Tibial artery (tissue), 4 donors: ENCODE results near the gene CARS1.

Source experiments
- DNase-seq, 2 donors: peaks; one replicate each; pipeline ENCODE4 v3.0.0-alpha.2; 2019
- H3K27ac ChIP-seq, 2 donors: fragments of 200-600 bp; sonication (generic) in 1 of 2; 1 replicate in 1 of 2; 2 replicates in 1 of 2; pipeline ENCODE4 v1.5.1; 2018 to 2019; ENCODE audit warnings: mild to moderate bottlenecking in 1 of 2
- H3K27me3 ChIP-seq, 2 donors: fragments of 200-600 bp; sonication (generic) in 1 of 2; one replicate each; pipeline versions ENCODE4 v1.5.1 to v1.6.0; 2016 to 2019
- H3K36me3 ChIP-seq, 3 donors: fragments of 200-600 bp; sonication (generic) in 2 of 3; one replicate each; pipeline ENCODE4 v1.5.1; 2016 to 2019; ENCODE audit warnings: mild to moderate bottlenecking in 2 of 3
- H3K4me1 ChIP-seq, 4 donors: fragments of 200-600 bp; sonication (generic) in 2 of 4; 1 replicate in 3 of 4; 2 replicates in 1 of 4; pipeline ENCODE4 v1.5.1; 2016 to 2019
- H3K4me3 ChIP-seq, 2 donors: fragments of 200-600 bp; sonication (generic) in 1 of 2; 1 replicate in 1 of 2; 2 replicates in 1 of 2; pipeline ENCODE4 v1.5.1; 2018 to 2019; ENCODE audit warnings: mild to moderate bottlenecking in 2 of 2
- H3K9me3 ChIP-seq, 3 donors: fragments of 200-600 bp; sonication (generic) in 1 of 3; one replicate each; pipeline ENCODE4 v1.5.1; 2016 to 2019
- intact Hi-C: fragments of 100-400 bp; cut with DNase I; formaldehyde crosslinking; loops from one replicate; pipeline ENCODE4 v1.15.0; 2023; ENCODE audit warnings: low total_unique reads
- TF ChIP-seq, protein P1 (sequence below), 2 experiments: fragments of 200-600 bp in 1 of 2; fragments of 450-650 bp in 1 of 2; IDR thresholded peaks; one replicate each; pipeline ENCODE4 v1.5.1; 2017 to 2019; ENCODE audit warnings: antibody characterized with exemption in 2 of 2, mild to moderate bottlenecking in 1 of 2, moderate library complexity in 1 of 2

The CARS1 gene

DNA sequence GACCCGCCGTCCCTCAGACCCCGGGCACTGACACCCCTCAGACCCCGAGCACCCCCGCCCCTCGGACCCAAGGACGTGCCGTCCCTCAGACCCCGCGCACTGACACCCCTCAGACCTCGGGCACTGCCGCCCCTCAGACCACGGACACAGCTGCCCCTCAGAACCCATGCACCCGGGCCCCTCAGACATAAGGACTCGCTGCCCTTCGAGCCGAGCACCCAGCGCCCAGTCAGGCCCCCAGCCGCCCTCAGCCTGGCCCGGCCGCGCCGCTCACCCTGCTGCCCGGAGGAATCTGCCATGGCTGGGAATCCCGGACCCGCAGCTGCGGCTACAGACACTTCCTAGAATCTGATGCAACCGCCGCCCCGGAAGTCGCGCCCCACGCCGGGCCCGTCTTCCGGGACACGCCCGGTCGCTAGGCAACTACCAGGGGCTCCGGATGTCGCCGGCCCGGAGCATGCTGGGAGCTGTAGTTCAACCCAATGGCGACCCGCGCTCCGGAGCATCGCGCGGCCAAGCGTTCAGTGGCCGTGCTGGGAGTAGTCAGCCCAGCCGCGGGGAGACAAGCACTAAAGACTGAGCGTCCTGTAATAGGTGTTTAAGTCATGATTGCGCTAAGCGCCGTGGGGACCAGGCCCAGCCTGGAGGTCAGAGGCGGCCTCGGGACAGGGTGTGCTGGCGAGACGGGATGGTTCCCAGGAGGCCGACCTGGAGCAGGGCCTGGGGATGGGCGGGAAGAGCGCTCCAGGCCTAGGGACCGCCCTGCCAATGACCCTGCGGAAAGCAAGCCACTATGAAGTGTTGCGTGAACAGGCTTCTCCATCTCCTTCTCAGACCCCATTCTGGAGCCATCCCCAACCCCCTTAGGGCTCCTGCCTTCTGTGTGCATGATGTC lies at the start of gene CARS1:
Gene CARS1 (minus strand): TSS at position 355 of the 895 bp plus-strand sequence. CDS start 56 bp downstream, at position 299.
- TF ChIP-seq, protein P1, sequence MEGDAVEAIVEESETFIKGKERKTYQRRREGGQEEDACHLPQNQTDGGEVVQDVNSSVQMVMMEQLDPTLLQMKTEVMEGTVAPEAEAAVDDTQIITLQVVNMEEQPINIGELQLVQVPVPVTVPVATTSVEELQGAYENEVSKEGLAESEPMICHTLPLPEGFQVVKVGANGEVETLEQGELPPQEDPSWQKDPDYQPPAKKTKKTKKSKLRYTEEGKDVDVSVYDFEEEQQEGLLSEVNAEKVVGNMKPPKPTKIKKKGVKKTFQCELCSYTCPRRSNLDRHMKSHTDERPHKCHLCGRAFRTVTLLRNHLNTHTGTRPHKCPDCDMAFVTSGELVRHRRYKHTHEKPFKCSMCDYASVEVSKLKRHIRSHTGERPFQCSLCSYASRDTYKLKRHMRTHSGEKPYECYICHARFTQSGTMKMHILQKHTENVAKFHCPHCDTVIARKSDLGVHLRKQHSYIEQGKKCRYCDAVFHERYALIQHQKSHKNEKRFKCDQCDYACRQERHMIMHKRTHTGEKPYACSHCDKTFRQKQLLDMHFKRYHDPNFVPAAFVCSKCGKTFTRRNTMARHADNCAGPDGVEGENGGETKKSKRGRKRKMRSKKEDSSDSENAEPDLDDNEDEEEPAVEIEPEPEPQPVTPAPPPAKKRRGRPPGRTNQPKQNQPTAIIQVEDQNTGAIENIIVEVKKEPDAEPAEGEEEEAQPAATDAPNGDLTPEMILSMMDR (IDR thresholded peaks at IDR 0.05) = peak in 1 of 2 experiments; percentile 19
- peaks cover 0 to 8% (median 7%) of the 10 kb centered on the region in 3 donors for H3K36me3 ChIP-seq
- H3K4me3 ChIP-seq = peak within 1 kb of the TSS; percentile 85 to 96
- intact Hi-C loops = no loop called here
- peak within 1 kb of the TSS; percentile 83 to 87 for H3K27ac ChIP-seq
- no peaks in the 10 kb centered on the region for H3K9me3 ChIP-seq
- no peaks in the 10 kb centered on the region for H3K27me3 ChIP-seq
- H3K4me1 ChIP-seq = peaks cover 0 to 24% (median 16%) of the 10 kb centered on the region in 4 donors
- DNase-seq = peak; percentile 97 to 98

DNA sequence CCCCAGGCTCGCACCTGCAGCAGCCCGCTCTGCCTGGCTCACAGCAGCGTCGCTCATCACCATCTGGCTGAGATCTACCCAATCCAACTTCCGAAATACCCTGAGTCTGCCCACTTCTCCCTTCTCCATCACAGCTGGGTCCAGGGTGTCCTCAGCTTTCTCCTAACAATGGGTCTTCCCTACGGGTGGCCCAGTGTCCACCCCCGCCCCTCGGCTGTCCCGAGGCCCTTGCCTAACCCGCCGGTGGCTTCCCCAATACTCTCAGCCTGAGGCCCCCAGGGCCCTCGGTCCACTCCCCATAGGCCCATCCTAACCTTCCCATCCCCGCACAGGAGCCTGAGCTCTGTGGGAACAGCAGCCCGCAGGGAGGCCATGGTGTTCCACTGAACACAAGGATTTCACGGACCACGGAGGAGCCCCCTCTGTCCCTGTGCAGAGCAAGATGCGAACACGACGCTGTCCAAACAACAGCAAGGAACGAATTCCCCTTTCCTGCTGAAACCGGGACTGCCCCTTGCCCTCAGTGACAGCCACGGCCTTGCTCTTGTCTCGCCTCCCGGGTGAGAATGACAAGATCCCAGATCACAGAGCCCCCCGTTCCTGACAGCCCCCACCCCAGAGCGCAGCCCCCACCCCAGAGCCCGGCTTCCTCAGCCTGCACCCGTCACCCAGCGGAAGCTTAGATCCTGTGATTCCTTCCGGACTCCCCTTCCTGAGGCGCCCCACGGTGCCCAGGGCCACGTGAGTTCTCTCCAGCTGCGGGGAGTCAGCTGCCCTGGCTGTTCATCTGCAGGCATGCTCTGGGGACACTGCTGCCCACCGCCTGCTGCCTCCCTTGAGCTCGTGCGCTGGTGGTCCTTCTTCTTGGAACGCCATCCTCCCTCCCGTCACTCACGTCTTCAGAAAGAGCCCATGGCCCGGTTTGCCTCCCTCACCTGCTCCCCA lies 48.8 kb upstream of the CARS1 start:
- Histone ChIP-seq H3K4me1 (no peaks in the 10 kb centered on the region), H3K27me3 (no peaks in the 10 kb centered on the region), H3K27ac (no peak overlapping the region), H3K9me3 (no peaks in the 10 kb centered on the region), H3K36me3 (peaks cover 38 to 90% (median 89%) of the 10 kb centered on the region in 3 donors), H3K4me3 (no peak overlapping the region)
- TF ChIP-seq, protein P1 (IDR thresholded peaks at IDR 0.05) = no peak
- intact Hi-C loops = loop anchor here (10.0 kb wide), 1 partner anchor 109 kb away; the partner anchor contains the start of gene MRGPRG
- DNase-seq = peak in 1 of 2 donors; percentile 61

DNA sequence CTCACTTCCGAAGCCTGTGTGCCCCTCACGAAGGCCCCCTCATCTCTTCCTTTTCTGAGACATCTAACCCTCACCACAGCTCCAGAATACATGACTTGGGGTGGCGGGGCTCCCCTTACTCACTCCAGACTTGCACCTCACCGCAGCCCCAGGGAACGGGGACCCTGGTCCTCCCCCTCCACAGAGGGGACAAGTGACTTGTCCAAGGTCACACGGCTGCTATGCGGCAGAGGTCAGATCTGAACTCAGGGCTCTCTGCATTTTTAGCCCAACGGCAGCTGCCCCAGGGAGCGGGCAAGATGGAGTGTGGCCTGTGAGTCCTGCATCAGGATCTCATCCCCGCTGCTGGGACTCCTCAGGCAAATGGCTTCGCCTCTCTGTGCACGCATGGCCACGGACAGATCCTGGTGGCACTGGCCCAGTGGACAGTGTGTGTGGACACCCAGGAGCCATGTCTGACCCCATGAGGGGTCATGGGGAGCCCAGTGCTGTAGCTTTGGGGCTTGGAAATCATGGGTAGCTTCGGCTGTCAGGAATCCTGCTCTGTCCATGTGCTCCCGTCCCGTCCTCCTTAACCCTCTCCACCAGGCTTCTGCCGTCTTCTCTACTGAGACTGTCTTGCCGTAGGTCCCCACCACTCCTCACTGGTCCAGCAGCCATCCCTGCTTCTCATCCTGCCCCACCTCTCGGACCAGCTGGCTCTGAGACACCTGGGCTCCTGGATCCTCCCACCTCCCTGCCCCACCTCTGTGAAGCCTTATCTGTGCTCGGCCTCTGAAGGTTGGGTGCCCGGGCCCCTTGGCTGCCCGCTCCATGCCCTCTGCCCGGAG lies 48.0 kb upstream of the CARS1 start:
- intact Hi-C loops = loop anchor here (10.0 kb wide), 1 partner anchor 110 kb away; the partner anchor contains the start of gene MRGPRG
- TF ChIP-seq, protein P1 (IDR thresholded peaks at IDR 0.05) = no peak
- Histone ChIP-seq H3K27ac (no peak overlapping the region), H3K27me3 (no peaks in the 10 kb centered on the region), H3K36me3 (peaks cover 43 to 99% (median 85%) of the 10 kb centered on the region in 3 donors), H3K9me3 (no peaks in the 10 kb centered on the region), H3K4me3 (no peak overlapping the region), H3K4me1 (no peaks in the 10 kb centered on the region)
- peak in 1 of 2 donors; percentile 57 for DNase-seq

DNA sequence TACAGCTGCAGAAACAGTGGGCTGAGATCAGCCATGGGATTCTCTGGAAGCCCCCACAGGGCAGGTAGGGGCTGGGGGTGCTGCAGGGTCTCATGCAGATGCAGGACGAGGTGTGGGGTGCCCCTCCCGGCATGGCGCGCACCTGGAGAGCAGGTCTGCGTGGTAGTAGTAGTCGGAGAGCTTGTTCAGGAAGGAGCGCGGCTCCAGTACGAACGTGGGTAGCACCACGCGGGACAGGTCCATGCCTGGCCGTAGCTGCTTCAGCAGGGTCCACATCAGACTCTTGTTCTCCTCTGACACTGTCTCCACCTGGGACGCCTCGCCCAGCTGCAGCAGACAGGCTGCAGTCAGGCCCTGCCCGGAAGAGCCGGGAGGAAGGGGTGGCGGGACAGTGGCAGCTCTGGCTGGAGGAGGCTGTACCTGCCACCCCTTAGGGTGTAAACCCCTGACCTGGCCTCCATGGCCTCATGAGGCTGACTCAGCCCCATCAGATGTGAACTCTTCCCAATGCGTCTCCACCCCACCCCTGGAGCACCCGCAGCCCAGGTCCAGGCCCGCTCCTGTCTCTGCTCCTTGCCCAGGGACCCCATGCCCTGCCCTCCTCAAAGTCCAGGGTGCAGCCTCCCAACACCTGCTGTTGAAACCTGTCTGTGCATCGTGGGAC lies 47.0 kb upstream of the CARS1 start:
- TF ChIP-seq, protein P1 (IDR thresholded peaks at IDR 0.05) = no peak
- DNase-seq = peak in 1 of 2 donors; percentile 62
- Histone ChIP-seq H3K4me1 (no peaks in the 10 kb centered on the region), H3K27me3 (no peaks in the 10 kb centered on the region), H3K36me3 (peaks cover 53 to 100% (median 85%) of the 10 kb centered on the region in 3 donors), H3K4me3 (no peak overlapping the region), H3K9me3 (no peaks in the 10 kb centered on the region), H3K27ac (no peak overlapping the region)
- intact Hi-C loops = loop anchor here (10.0 kb wide), 1 partner anchor 111 kb away; the partner anchor contains the start of gene MRGPRG
